Spleen (tissue), 7 donors: ENCODE results near the gene ZMYND8.

ENCODE experiments used
- POLR2AphosphoS5 ChIP-seq, 3 donors: sonication (generic); formaldehyde crosslinking; IDR thresholded peaks; one replicate each; pipeline ENCODE4 v1.5.1; 2017; ENCODE audit warnings: antibody characterized with exemption in 3 of 3
- TF ChIP-seq, protein P1 (sequence below), 11 experiments: fragments of 200-600 bp in 7 of 11; fragments of 450-650 bp in 4 of 11; sonication (generic) in 4 of 11; IDR thresholded peaks in 8 of 11; conservative IDR thresholded peaks in 3 of 11; 1 replicate in 7 of 11; 2 replicates in 4 of 11; pipeline versions ENCODE4 v1.4.0 to v1.8.0; 2016 to 2021; ENCODE audit warnings: antibody characterized with exemption in 11 of 11, inconsistent platforms in 4 of 11, mild to moderate bottlenecking in 1 of 11
- donor health status: DM: no; HTN: no; CAD: no; lungs with moderate emphysema.
- donor health status: DM: no; HTN: no; CAD: no.
- donor health status: DM: no; HTN: no; CAD: no.

- TF ChIP-seq, protein P1, sequence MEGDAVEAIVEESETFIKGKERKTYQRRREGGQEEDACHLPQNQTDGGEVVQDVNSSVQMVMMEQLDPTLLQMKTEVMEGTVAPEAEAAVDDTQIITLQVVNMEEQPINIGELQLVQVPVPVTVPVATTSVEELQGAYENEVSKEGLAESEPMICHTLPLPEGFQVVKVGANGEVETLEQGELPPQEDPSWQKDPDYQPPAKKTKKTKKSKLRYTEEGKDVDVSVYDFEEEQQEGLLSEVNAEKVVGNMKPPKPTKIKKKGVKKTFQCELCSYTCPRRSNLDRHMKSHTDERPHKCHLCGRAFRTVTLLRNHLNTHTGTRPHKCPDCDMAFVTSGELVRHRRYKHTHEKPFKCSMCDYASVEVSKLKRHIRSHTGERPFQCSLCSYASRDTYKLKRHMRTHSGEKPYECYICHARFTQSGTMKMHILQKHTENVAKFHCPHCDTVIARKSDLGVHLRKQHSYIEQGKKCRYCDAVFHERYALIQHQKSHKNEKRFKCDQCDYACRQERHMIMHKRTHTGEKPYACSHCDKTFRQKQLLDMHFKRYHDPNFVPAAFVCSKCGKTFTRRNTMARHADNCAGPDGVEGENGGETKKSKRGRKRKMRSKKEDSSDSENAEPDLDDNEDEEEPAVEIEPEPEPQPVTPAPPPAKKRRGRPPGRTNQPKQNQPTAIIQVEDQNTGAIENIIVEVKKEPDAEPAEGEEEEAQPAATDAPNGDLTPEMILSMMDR (IDR thresholded peaks at IDR 0.05 in 8 of 11, conservative IDR thresholded peaks at IDR 0.05 in 3 of 11): no peak
- peak in 1 of 3 donors; percentile 35 for TF ChIP-seq POLR2AphosphoS5 (IDR thresholded peaks at IDR 0.05)
These were observed 24.0 kb upstream of the ZMYND8 start for GRCh38 chr20:47380481-47380880.
